Measurements from ENCODE around the gene SORCS1. TPM values are rescaled to one million over a fixed set of nuclear protein-coding genes. Genes with fewer than 3 reads are reported as not detected.

Gene SORCS1
- total and polyA plus RNA-seq, 2 donors from 2014 or later, result 0.76 to 2.4 TPM

DNA sequence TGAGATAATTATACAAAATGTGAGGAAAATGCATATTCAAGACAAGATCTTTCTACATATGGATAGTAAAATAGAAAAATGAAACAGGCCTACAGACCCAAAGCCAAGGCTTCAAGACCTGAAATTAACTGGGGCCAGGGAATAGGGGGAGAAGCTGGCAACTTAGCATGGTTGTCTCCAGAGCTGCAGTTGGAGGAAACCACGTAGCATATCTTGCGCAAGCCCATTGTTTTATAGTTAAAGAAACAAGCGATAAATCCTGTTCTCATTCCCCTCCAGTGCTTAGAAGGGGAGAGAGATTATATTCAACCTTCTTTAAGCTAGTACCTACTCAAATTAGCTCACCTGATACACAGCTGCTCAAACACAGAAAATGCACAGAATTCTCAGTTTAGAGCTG is 197.1 kb downstream of the SORCS1 start:
- intact Hi-C loops (cut with DNase I), result no loop called here
- TF ChIP-seq, protein P1, sequence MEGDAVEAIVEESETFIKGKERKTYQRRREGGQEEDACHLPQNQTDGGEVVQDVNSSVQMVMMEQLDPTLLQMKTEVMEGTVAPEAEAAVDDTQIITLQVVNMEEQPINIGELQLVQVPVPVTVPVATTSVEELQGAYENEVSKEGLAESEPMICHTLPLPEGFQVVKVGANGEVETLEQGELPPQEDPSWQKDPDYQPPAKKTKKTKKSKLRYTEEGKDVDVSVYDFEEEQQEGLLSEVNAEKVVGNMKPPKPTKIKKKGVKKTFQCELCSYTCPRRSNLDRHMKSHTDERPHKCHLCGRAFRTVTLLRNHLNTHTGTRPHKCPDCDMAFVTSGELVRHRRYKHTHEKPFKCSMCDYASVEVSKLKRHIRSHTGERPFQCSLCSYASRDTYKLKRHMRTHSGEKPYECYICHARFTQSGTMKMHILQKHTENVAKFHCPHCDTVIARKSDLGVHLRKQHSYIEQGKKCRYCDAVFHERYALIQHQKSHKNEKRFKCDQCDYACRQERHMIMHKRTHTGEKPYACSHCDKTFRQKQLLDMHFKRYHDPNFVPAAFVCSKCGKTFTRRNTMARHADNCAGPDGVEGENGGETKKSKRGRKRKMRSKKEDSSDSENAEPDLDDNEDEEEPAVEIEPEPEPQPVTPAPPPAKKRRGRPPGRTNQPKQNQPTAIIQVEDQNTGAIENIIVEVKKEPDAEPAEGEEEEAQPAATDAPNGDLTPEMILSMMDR (IDR thresholded peaks at IDR 0.05; ENCODE audit: borderline replicate concordance, extremely low read depth, insufficient read depth), result no peak
- no peaks in the 10 kb centered on the region for H3K4me1 ChIP-seq (ENCODE audit: control insufficient read depth in 2 of 3, insufficient read depth in 2 of 3, low read depth in 1 of 3, low read length in 3 of 3)
- no peak overlapping the region for H3K9ac ChIP-seq (ENCODE audit: low read length in 3 of 3)
- no peaks in the 10 kb centered on the region for H3K36me3 ChIP-seq (ENCODE audit: control insufficient read depth in 2 of 3, insufficient read depth in 3 of 3, low read length in 3 of 3)
- DNase-seq (no peak), FAIRE-seq (no peak)
- no peaks in the 10 kb centered on the region for H3K9me3 ChIP-seq (ENCODE audit: control insufficient read depth in 2 of 3, insufficient read depth in 1 of 3, low read length in 3 of 3)
- no peaks in the 10 kb centered on the region for H3K27me3 ChIP-seq (ENCODE audit: control insufficient read depth, insufficient read depth, low read length)
- H3K27ac ChIP-seq (ENCODE audit: low read depth in 2 of 2, low read length in 2 of 2), result no peak overlapping the region
- no peak overlapping the region for H3K4me3 ChIP-seq (ENCODE audit: low read length in 3 of 3)

DNA sequence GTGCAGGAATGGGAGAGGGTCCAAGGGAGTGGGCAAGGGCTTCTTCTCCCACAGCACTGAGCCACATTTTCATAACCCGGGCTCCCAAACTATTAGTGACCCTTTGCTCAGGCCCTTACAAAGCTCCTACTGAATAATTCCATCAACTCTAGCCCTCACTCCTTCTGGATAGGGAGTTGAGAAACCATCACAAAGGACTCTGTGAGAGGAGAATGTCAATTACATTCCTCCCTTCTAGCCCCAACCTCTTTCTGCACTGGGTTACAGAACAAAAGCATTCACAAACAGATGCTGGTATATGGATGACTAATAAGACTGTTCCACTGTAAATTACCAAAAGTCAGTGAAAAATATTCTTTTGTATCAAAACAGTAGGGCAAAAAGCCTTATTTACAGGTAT is 203.7 kb downstream of the SORCS1 start:
- Histone ChIP-seq H3K36me3 (ENCODE audit: control insufficient read depth in 2 of 3, insufficient read depth in 3 of 3, low read length in 3 of 3) (no peaks in the 10 kb centered on the region), H3K9ac (ENCODE audit: low read length in 3 of 3) (no peak overlapping the region), H3K27ac (ENCODE audit: low read depth in 2 of 2, low read length in 2 of 2) (no peak overlapping the region), H3K9me3 (ENCODE audit: control insufficient read depth in 2 of 3, insufficient read depth in 1 of 3, low read length in 3 of 3) (no peaks in the 10 kb centered on the region), H3K27me3 (ENCODE audit: control insufficient read depth, insufficient read depth, low read length) (no peaks in the 10 kb centered on the region), H3K4me1 (ENCODE audit: control insufficient read depth in 2 of 3, insufficient read depth in 2 of 3, low read depth in 1 of 3, low read length in 3 of 3) (peaks cover 0 to 20% (median 0%) of the 10 kb centered on the region in 3 donors), H3K4me3 (ENCODE audit: low read length in 3 of 3) (no peak overlapping the region)
- DNase-seq (no peak), FAIRE-seq (no peak)
- intact Hi-C loops (cut with DNase I), result no loop called here
- TF ChIP-seq, protein P1 (IDR thresholded peaks at IDR 0.05; ENCODE audit: borderline replicate concordance, extremely low read depth, insufficient read depth), result no peak

DNA sequence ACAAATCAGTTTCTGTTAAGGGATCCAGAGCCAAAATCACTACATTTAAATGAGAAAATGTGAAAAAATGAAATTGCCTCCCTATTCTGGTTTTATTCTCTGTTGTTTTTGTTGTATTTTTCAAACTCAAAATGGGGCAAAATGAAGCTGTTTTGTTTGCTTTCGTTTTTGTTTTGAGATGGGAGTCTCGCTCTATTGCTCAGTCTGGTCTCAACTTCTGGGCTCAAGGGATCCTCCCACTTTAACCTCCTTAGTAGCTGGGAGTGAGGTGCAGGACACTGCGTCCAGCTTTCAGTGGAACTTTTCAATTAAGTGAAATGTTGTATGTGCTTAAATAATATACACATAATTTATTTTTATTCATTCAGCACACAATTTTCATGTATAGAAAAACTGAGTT is 205.0 kb downstream of the SORCS1 start:
- FAIRE-seq (no peak), DNase-seq (no peak)
- H3K9me3 ChIP-seq (ENCODE audit: control insufficient read depth in 2 of 3, insufficient read depth in 1 of 3, low read length in 3 of 3), result no peaks in the 10 kb centered on the region
- no peaks in the 10 kb centered on the region for H3K27me3 ChIP-seq (ENCODE audit: control insufficient read depth, insufficient read depth, low read length)
- intact Hi-C loops (cut with DNase I), result no loop called here
- no peaks in the 10 kb centered on the region for H3K36me3 ChIP-seq (ENCODE audit: control insufficient read depth in 2 of 3, insufficient read depth in 3 of 3, low read length in 3 of 3)
- no peak overlapping the region for H3K9ac ChIP-seq (ENCODE audit: low read length in 3 of 3)
- no peak overlapping the region for H3K4me3 ChIP-seq (ENCODE audit: low read length in 3 of 3)
- H3K27ac ChIP-seq (ENCODE audit: low read depth in 2 of 2, low read length in 2 of 2), result peak overlapping the region in 1 of 2 donors; percentile 14
- H3K4me1 ChIP-seq (ENCODE audit: control insufficient read depth in 2 of 3, insufficient read depth in 2 of 3, low read depth in 1 of 3, low read length in 3 of 3), result peaks cover 0 to 20% (median 0%) of the 10 kb centered on the region in 3 donors
- TF ChIP-seq, protein P1 (IDR thresholded peaks at IDR 0.05; ENCODE audit: borderline replicate concordance, extremely low read depth, insufficient read depth), result no peak
